Muscle layer of duodenum (tissue), 2 donors: ENCODE data around the gene ELK4.

ENCODE experiments used
- H3K27ac ChIP-seq: one replicate; pipeline ENCODE4 v1.7.0; 2013; ENCODE audit warnings: mild to moderate bottlenecking, low read length
- H3K27me3 ChIP-seq: one replicate; pipeline ENCODE4 v1.7.0; 2013; ENCODE audit warnings: low read depth, mild to moderate bottlenecking, control low read depth, low read length
- H3K36me3 ChIP-seq, 2 donors: one replicate each; pipeline ENCODE4 v1.7.0; 2013; ENCODE audit warnings: low read length in 2 of 2, control low read depth in 1 of 2, mild to moderate bottlenecking in 1 of 2; ENCODE audit not compliant: insufficient read depth in 2 of 2, control insufficient read depth in 1 of 2
- H3K4me1 ChIP-seq, 2 donors: one replicate each; pipeline ENCODE4 v1.7.0; 2013; ENCODE audit warnings: low read length in 2 of 2, mild to moderate bottlenecking in 2 of 2, control low read depth in 1 of 2, moderate library complexity in 1 of 2; ENCODE audit not compliant: insufficient read depth in 2 of 2, control insufficient read depth in 1 of 2
- H3K4me3 ChIP-seq, 2 donors: one replicate each; pipeline ENCODE4 v1.7.0; 2013; ENCODE audit warnings: low read length in 2 of 2, low read depth in 1 of 2, mild to moderate bottlenecking in 1 of 2
- H3K9me3 ChIP-seq, 2 donors: one replicate each; pipeline ENCODE4 v1.7.0; 2013; ENCODE audit warnings: low read length in 2 of 2, control low read depth in 1 of 2, mild to moderate bottlenecking in 1 of 2; ENCODE audit not compliant: control insufficient read depth in 1 of 2
- donor health status: healthy.

The ELK4 gene

GRCh38 chr1:205577874-205578658 is 53.7 kb downstream of the ELK4 start:
- H3K4me3 ChIP-seq: no peak overlapping the region
- H3K27ac ChIP-seq: no peak overlapping the region
- no peaks in the 10 kb centered on the region for H3K27me3 ChIP-seq
- H3K9me3 ChIP-seq: no peaks in the 10 kb centered on the region
- H3K4me1 ChIP-seq: no peaks in the 10 kb centered on the region
- no peaks in the 10 kb centered on the region for H3K36me3 ChIP-seq

- no peaks in the 10 kb centered on the region for H3K36me3 ChIP-seq
- H3K4me1 ChIP-seq: no peaks in the 10 kb centered on the region
- no peak overlapping the region for H3K4me3 ChIP-seq
- H3K27me3 ChIP-seq: peaks cover 5% of the 10 kb centered on the region
- no peak overlapping the region for H3K27ac ChIP-seq
- H3K9me3 ChIP-seq: no peaks in the 10 kb centered on the region
These were observed 54.7 kb downstream of the ELK4 start for GRCh38 chr1:205576805-205577761.

- Histone ChIP-seq H3K27me3 (peaks cover 5% of the 10 kb centered on the region), H3K4me3 (no peak overlapping the region), H3K36me3 (no peaks in the 10 kb centered on the region), H3K4me1 (no peaks in the 10 kb centered on the region), H3K27ac (no peak overlapping the region), H3K9me3 (no peaks in the 10 kb centered on the region)
These were observed 55.8 kb downstream of the ELK4 start for GRCh38 chr1:205576011-205576410.

GRCh38 chr1:205575294-205575885 is 56.4 kb downstream of the ELK4 start:
- H3K27ac ChIP-seq: no peak overlapping the region

GRCh38 chr1:205572421-205572820 is 59.4 kb downstream of the ELK4 start:
- Histone ChIP-seq H3K27ac (no peak overlapping the region), H3K4me3 (no peak overlapping the region), H3K36me3 (no peaks in the 10 kb centered on the region), H3K9me3 (no peaks in the 10 kb centered on the region), H3K27me3 (peaks cover 15% of the 10 kb centered on the region), H3K4me1 (peaks cover 0 to 4% of the 10 kb centered on the region in 2 donors)

More at GRCh38 chr1:205575294-205575885, 56.4 kb downstream of the ELK4 start:
- Histone ChIP-seq H3K27me3 (peaks cover 5% of the 10 kb centered on the region), H3K4me1 (no peaks in the 10 kb centered on the region), H3K36me3 (no peaks in the 10 kb centered on the region), H3K9me3 (no peaks in the 10 kb centered on the region), H3K4me3 (no peak overlapping the region)

GRCh38 chr1:205571747-205572146 is 60.1 kb downstream of the ELK4 start:
- Histone ChIP-seq H3K27me3 (peaks cover 15% of the 10 kb centered on the region), H3K27ac (no peak overlapping the region), H3K9me3 (no peaks in the 10 kb centered on the region), H3K4me3 (no peak overlapping the region), H3K36me3 (no peaks in the 10 kb centered on the region), H3K4me1 (peaks cover 0 to 4% of the 10 kb centered on the region in 2 donors)

GRCh38 chr1:205570796-205571537 is 60.8 kb downstream of the ELK4 start:
- no peaks in the 10 kb centered on the region for H3K9me3 ChIP-seq
- H3K27me3 ChIP-seq: peaks cover 22% of the 10 kb centered on the region
- H3K27ac ChIP-seq: no peak overlapping the region
- H3K4me3 ChIP-seq: no peak overlapping the region
- H3K36me3 ChIP-seq: no peaks in the 10 kb centered on the region
- H3K4me1 ChIP-seq: peaks cover 0 to 4% of the 10 kb centered on the region in 2 donors

GRCh38 chr1:205570173-205570501 is 61.7 kb downstream of the ELK4 start:
- H3K27me3 ChIP-seq: peaks cover 22% of the 10 kb centered on the region
- no peak overlapping the region for H3K27ac ChIP-seq
- H3K9me3 ChIP-seq: no peaks in the 10 kb centered on the region
- no peak overlapping the region for H3K4me3 ChIP-seq
- peaks cover 0 to 4% of the 10 kb centered on the region in 2 donors for H3K4me1 ChIP-seq
- H3K36me3 ChIP-seq: no peaks in the 10 kb centered on the region

GRCh38 chr1:205569411-205570172 is 62.2 kb downstream of the ELK4 start:
- H3K4me3 ChIP-seq: no peak overlapping the region
- peaks cover 0 to 4% of the 10 kb centered on the region in 2 donors for H3K4me1 ChIP-seq
- H3K27ac ChIP-seq: no peak overlapping the region
- H3K9me3 ChIP-seq: no peaks in the 10 kb centered on the region
- H3K36me3 ChIP-seq: no peaks in the 10 kb centered on the region
- peaks cover 22% of the 10 kb centered on the region for H3K27me3 ChIP-seq
